ENCODE data around the gene CREB5. TPM values are rescaled to one million over a fixed set of nuclear protein-coding genes. Genes with fewer than 3 reads are reported as not detected.

Gene CREB5
- total and polyA plus RNA-seq, 2 of the 8 experiments (the other 6 are each of a cell fraction or from before 2014, with no cell fraction given) = 2.4 to 2.7 TPM

DNA sequence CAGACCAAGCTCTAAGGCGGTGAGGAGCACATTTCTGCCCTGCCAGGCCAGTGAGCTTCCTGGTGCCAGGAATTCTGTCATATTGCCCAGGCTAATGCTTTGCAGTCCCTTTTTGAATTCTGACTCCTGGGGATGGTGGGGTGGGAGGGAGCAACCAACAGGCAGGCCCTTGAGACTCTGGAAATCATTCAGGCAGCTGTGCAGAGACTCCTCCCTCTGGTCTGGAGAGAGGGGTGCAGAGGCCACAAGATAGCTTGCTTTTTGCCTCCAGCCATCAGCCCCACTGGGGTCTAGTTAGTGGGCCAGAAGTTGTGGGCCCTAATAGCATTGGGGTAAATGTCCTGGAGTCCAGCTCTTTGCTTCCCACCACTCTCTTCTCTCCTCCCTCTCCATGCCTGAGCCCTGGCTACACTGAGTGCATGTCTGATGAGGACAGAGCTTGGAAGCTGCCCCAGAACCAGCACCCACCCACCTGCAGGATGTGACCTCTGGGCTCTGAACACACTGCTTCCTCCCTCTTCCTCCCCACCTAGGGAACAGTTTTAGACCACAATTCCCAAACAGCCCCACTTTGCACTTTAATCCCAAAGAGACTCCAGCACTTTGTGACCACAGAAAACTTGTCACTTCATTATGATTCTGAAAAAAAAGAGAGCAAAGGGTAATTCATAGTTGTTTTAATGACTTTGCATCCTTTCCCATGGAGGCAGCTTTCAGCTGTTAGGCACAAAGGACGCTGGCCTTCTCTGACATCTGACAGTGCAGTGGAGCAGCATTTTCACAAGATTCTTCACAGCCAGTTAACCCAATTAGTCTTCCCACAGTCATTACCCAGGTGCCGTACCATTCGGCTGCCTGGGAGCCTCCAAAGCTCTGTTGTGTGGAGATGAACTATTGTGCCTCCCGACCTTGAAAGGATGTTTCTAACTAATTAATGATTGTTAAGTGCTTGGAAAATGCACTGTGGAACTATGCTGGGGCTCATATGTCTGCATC lies 283.3 kb downstream of the CREB5 start:
- no peak for TF ChIP-seq EP300 (IDR thresholded peaks at IDR 0.05; ENCODE audit: borderline replicate concordance in 1 of 2, low read depth in 2 of 2, low read length in 2 of 2)
- no peaks in the 10 kb centered on the region for H4K20me1 ChIP-seq (replicated peaks in 1 of 2; ENCODE audit: control insufficient read depth in 1 of 2, insufficient read depth in 2 of 2, low read length in 2 of 2)
- H3K36me3 ChIP-seq (ENCODE audit: control insufficient read depth in 2 of 4, insufficient read depth in 4 of 4, low read length in 3 of 4) = no peaks in the 10 kb centered on the region
- H3K4me1 ChIP-seq (replicated peaks in 1 of 4; ENCODE audit: control insufficient read depth in 3 of 4, insufficient read depth in 4 of 4, low read length in 3 of 4) = peaks cover 0 to 2% (median 0%) of the 10 kb centered on the region in 4 experiments; a peak in 2 of 7 replicates
- H2BK120ac ChIP-seq (replicated peaks; ENCODE audit: low read depth, low read length) = no peak overlapping the region
- no peaks in the 10 kb centered on the region for H3K9me3 ChIP-seq (ENCODE audit: insufficient read depth in 2 of 2, low read depth in 1 of 2, low read length in 1 of 2)
- ChIA-PET POLR2A (ENCODE audit: partially characterized antibody) (interaction anchor here (1.7 to 1.8 kb wide), 2 partner anchors 8 to 10 kb away, joined by 4 read pairs; no protein-coding TSS in a partner anchor), CTCF (ENCODE audit: partially characterized antibody) (interaction anchor here (1.1 to 1.5 kb wide), 4 partner anchors 60 to 114 kb away, joined by 3 to 4 read pairs (median 4); no protein-coding TSS in a partner anchor)
- FAIRE-seq (no peak), DNase-seq (ENCODE audit: low read depth in 1 of 2, low spot score in 2 of 2) (no peak)
- H3K27me3 ChIP-seq (replicated peaks in 1 of 4; ENCODE audit: control insufficient read depth in 3 of 4, extremely low read depth in 1 of 4, insufficient read depth in 3 of 4, low read length in 3 of 4) = no peaks in the 10 kb centered on the region
- no peak overlapping the region for H3K14ac ChIP-seq (ENCODE audit: insufficient read length)
- 84% methylated on average over 5 of the region's 5 CpGs; no CpG with 5 or more reads in 1 of the 2 experiments for WGBS, 2 experiments (ENCODE audit: extremely low coverage in 1 of 2, insufficient coverage in 1 of 2, insufficient read length in 1 of 2, insufficient replicate concordance in 2 of 2, low coverage in 1 of 2, low lambda C conversion rate in 2 of 2, missing lambda C conversion rate in 1 of 2)
- no peaks in the 10 kb centered on the region for H3K79me2 ChIP-seq (ENCODE audit: control insufficient read depth in 1 of 2, insufficient read depth in 2 of 2, low read length in 2 of 2)
- no peak overlapping the region for H3K23ac ChIP-seq (ENCODE audit: insufficient read length)
- no peak overlapping the region for H2BK15ac ChIP-seq (ENCODE audit: low read length)
- no peak overlapping the region for H3K4me2 ChIP-seq (ENCODE audit: insufficient read depth in 1 of 2, low read depth in 2 of 2, low read length in 2 of 2)
- no peaks in the 10 kb centered on the region for H3K79me1 ChIP-seq (ENCODE audit: low read depth, low read length)
- H2AFZ ChIP-seq (ENCODE audit: low read length) = peak overlapping the region; percentile 68; the same call in 1 of the 2 replicates
- H2BK20ac ChIP-seq (ENCODE audit: low read length) = no peak overlapping the region
- no peak overlapping the region for H4K91ac ChIP-seq (replicated peaks; ENCODE audit: insufficient read length, low read length)
- H2BK5ac ChIP-seq (ENCODE audit: low read depth, low read length) = no peak overlapping the region
- H3K4me3 ChIP-seq (ENCODE audit: extremely low read depth in 1 of 4, insufficient read depth in 2 of 4, low read depth in 3 of 4, low read length in 4 of 4) = no peak overlapping the region
- peak overlapping the region; percentile 18; the same call in 1 of the 2 replicates for H4K8ac ChIP-seq (ENCODE audit: extremely low read depth, insufficient read depth, low read length)
- H3K9ac ChIP-seq (replicated peaks in 1 of 4; ENCODE audit: extremely low read depth in 1 of 4, low read depth in 3 of 4, low read length in 3 of 4) = no peak overlapping the region
- H4K5ac ChIP-seq (ENCODE audit: insufficient read length, low read depth, low read length) = no peak overlapping the region
- H2BK12ac ChIP-seq (ENCODE audit: low read depth, low read length) = 0 out of 2 replicates have a peak overlapping the region, but pooled peaks have one; percentile 9
- no peaks in the 10 kb centered on the region for H3K23me2 ChIP-seq (ENCODE audit: low read depth, low read length)
- H2AK5ac ChIP-seq (ENCODE audit: low read depth, low read length) = no peak overlapping the region
- no peak overlapping the region for H3K4ac ChIP-seq (replicated peaks; ENCODE audit: insufficient read length, low read depth, low read length)
- H3K27ac ChIP-seq (ENCODE audit: low read depth, low read length) = no peak overlapping the region
- no peak overlapping the region for H3K18ac ChIP-seq (ENCODE audit: extremely low read depth, low read length)
- no peak overlapping the region for H3K56ac ChIP-seq (replicated peaks; ENCODE audit: insufficient read length, low read depth, low read length)
